HG03025 (cell line): Measurements from ENCODE around the gene BARHL2.

Source experiments
- ATAC-seq: cut with Tn5 transposase; IDR thresholded peaks from one replicate; pipeline ENCODE4 v1.9.1; 2021; ENCODE audit warnings: mild to moderate bottlenecking, moderate library complexity; ENCODE audit not compliant: unreplicated experiment, low FRiP score

Gene BARHL2

GRCh38 chr1:90725657-90726424, 8.7 kb upstream of the BARHL2 start:
- no peak for ATAC-seq

- ATAC-seq, result no peak
Measured at GRCh38 chr1:90724926-90725656, 8.0 kb upstream of the BARHL2 start.

GRCh38 chr1:90724361-90724760, 7.3 kb upstream of the BARHL2 start:
- no peak for ATAC-seq

- no peak for ATAC-seq
Measured at GRCh38 chr1:90723590-90724108, 6.5 kb upstream of the BARHL2 start.

- no peak for ATAC-seq
Measured at GRCh38 chr1:90722874-90723589, 5.9 kb upstream of the BARHL2 start.

GRCh38 chr1:90721210-90722194, 4.4 kb upstream of the BARHL2 start:
- ATAC-seq, result no peak

GRCh38 chr1:90720145-90720636, 3.1 kb upstream of the BARHL2 start:
- no peak for ATAC-seq

GRCh38 chr1:90719330-90720144, 2.4 kb upstream of the BARHL2 start:
- ATAC-seq, result no peak

GRCh38 chr1:90718411-90719329, 1.6 kb upstream of the BARHL2 start:
- no peak for ATAC-seq

- ATAC-seq, result no peak
Measured at GRCh38 chr1:90717665-90718410, 736 bp upstream of the BARHL2 start.

- no peak for ATAC-seq
Measured at GRCh38 chr1:90717356-90717664, 208 bp upstream of the BARHL2 start.

GRCh38 chr1:90716243-90716551, 905 bp downstream of the BARHL2 start:
- ATAC-seq, result no peak

GRCh38 chr1:90715309-90715708, 1.8 kb downstream of the BARHL2 start:
- ATAC-seq, result no peak

GRCh38 chr1:90714521-90714951, 2.6 kb downstream of the BARHL2 start:
- ATAC-seq, result no peak

- ATAC-seq, result no peak
Measured at GRCh38 chr1:90713741-90714509, 3.2 kb downstream of the BARHL2 start.

- ATAC-seq, result no peak
Measured at GRCh38 chr1:90712915-90713730, 4.0 kb downstream of the BARHL2 start.
